GM21737 (cell line): ENCODE results near the gene WNT11.

Experiments
- ATAC-seq: cut with Tn5 transposase; IDR thresholded peaks from one replicate; pipeline ENCODE4 v1.9.1; 2021; ENCODE audit warnings: mild to moderate bottlenecking, moderate library complexity; ENCODE audit not compliant: unreplicated experiment

WNT11 gene

GRCh38 chr11:76179147-76179546, 27.2 kb downstream of the WNT11 start:
- no peak for ATAC-seq

GRCh38 chr11:76177250-76177686, 29.0 kb downstream of the WNT11 start:
- ATAC-seq: no peak

- no peak for ATAC-seq
Measured at GRCh38 chr11:76176463-76176862, 29.8 kb downstream of the WNT11 start.

GRCh38 chr11:76175783-76176182, 30.5 kb downstream of the WNT11 start:
- ATAC-seq: no peak

- no peak for ATAC-seq
Measured at GRCh38 chr11:76174330-76174729, 32.0 kb downstream of the WNT11 start.

GRCh38 chr11:76173663-76174062, 32.6 kb downstream of the WNT11 start:
- ATAC-seq: no peak

GRCh38 chr11:76172583-76172982, 33.7 kb downstream of the WNT11 start:
- ATAC-seq: no peak

- ATAC-seq: no peak
Measured at GRCh38 chr11:76170468-76170867, 35.8 kb downstream of the WNT11 start.

- ATAC-seq: no peak
Measured at GRCh38 chr11:76169473-76169896, 36.8 kb downstream of the WNT11 start.

GRCh38 chr11:76167590-76167989, 38.7 kb downstream of the WNT11 start:
- ATAC-seq: no peak

- ATAC-seq: no peak
Measured at GRCh38 chr11:76166314-76166713, 40.0 kb downstream of the WNT11 start.

- no peak for ATAC-seq
Measured at GRCh38 chr11:76164861-76165751, 41.2 kb downstream of the WNT11 start.

- ATAC-seq: no peak
Measured at GRCh38 chr11:76164081-76164480, 42.2 kb downstream of the WNT11 start.

- ATAC-seq: no peak
Measured at GRCh38 chr11:76163289-76163880, 42.9 kb downstream of the WNT11 start.

GRCh38 chr11:76162336-76163288, 43.7 kb downstream of the WNT11 start:
- ATAC-seq: no peak

GRCh38 chr11:76161261-76161961, 44.9 kb downstream of the WNT11 start:
- ATAC-seq: no peak

- ATAC-seq: no peak
Measured at GRCh38 chr11:76160856-76161255, 45.4 kb downstream of the WNT11 start.

GRCh38 chr11:76159983-76160661, 46.2 kb downstream of the WNT11 start:
- ATAC-seq: no peak

GRCh38 chr11:76159303-76159937, 46.9 kb downstream of the WNT11 start:
- ATAC-seq: no peak
